Uterus (tissue), 4 donors: Measurements from ENCODE around the gene GABARAPL2. TPM values are rescaled to one million over a fixed set of nuclear protein-coding genes. Genes with fewer than 3 reads are reported as not detected.

Experiments used
- DNase-seq, 2 donors: peaks; one replicate each; pipeline ENCODE4 v3.0.0-alpha.2; 2019 to 2020
- H3K27ac ChIP-seq, 2 donors: fragments of 200-600 bp; sonication (generic); 1 replicate in 1 of 2; 2 replicates in 1 of 2; pipeline ENCODE4 v1.5.1; 2016 to 2018
- H3K27me3 ChIP-seq, 2 donors: fragments of 200-600 bp; sonication (generic); one replicate each; pipeline ENCODE4 v1.5.1; 2018 to 2019; ENCODE audit warnings: control low read depth in 1 of 2
- H3K36me3 ChIP-seq, 2 donors: fragments of 200-600 bp; sonication (generic); one replicate each; pipeline ENCODE4 v1.5.1; 2019; ENCODE audit warnings: control low read depth in 1 of 2
- H3K4me1 ChIP-seq, 2 donors: fragments of 200-600 bp; sonication (generic); one replicate each; pipeline ENCODE4 v1.5.1; 2018 to 2019; ENCODE audit warnings: control low read depth in 1 of 2
- H3K4me3 ChIP-seq, 2 donors: fragments of 200-600 bp; sonication (generic); 1 replicate in 1 of 2; 2 replicates in 1 of 2; pipeline ENCODE4 v1.5.1; 2018 to 2019; ENCODE audit warnings: mild to moderate bottlenecking in 1 of 2
- H3K9me3 ChIP-seq, 2 donors: fragments of 200-600 bp; sonication (generic); one replicate each; pipeline ENCODE4 v1.5.1; 2019; ENCODE audit warnings: control low read depth in 1 of 2
- POLR2A ChIP-seq, 2 donors: fragments of 450-650 bp; IDR thresholded peaks; one replicate each; pipeline ENCODE4 v1.6.1; 2016; ENCODE audit warnings: antibody characterized with exemption in 2 of 2, mild to moderate bottlenecking in 1 of 2, moderate library complexity in 1 of 2
- intact Hi-C: fragments of 100-400 bp; cut with DNase I; formaldehyde crosslinking; loops from one replicate; pipeline ENCODE4 v1.15.1; 2023; ENCODE audit warnings: low total_unique reads
- total RNA-seq, 4 donors: library from RNA; depleted of rRNA in 3 of 4; stranded (reverse); fragments of >200 nt in 3 of 4; gene quantifications; one replicate each; pipeline versions ENCODE4 v1.1.0 to v1.2.4, GENCODE V29; 2014 to 2023
- TF ChIP-seq, protein P1 (sequence below), 4 experiments: fragments of 200-600 bp in 2 of 4; fragments of 450-650 bp in 2 of 4; sonication (generic) in 2 of 4; IDR thresholded peaks; one replicate each; pipeline ENCODE4 v1.5.1; 2016 to 2019; ENCODE audit warnings: antibody characterized with exemption in 4 of 4, mild to moderate bottlenecking in 2 of 4, moderate library complexity in 1 of 4
- donor health status: DM: yes; HTN: yes; CAD: no.

The GABARAPL2 gene
- total RNA-seq, 4 donors from 2014 or later, result 19.0 to 95.9 (median 79.5) TPM

DNA sequence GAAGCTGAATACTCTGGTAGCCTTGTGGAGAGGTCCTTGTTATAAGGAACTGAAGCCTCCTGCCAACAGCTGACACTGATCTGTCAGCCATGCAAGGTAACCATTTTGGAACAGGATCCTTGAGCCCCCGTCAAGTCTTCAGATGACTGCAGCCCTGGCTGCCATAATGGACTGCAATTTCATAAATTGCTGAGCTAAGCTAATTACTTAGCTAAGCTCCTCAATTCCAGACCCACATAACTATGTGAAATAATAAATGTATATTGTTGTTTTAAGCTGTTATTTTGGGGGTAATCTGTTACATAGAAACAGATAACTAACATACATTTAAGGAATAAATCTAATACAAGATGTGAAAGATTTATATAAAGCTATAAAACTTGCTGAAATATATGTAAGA, 40.3 kb downstream of the GABARAPL2 start:
- Histone ChIP-seq H3K4me1 (no peaks in the 10 kb centered on the region), H3K4me3 (no peak overlapping the region), H3K27me3 (no peaks in the 10 kb centered on the region), H3K27ac (no peak overlapping the region), H3K9me3 (no peaks in the 10 kb centered on the region), H3K36me3 (no peaks in the 10 kb centered on the region)
- TF ChIP-seq, protein P1, sequence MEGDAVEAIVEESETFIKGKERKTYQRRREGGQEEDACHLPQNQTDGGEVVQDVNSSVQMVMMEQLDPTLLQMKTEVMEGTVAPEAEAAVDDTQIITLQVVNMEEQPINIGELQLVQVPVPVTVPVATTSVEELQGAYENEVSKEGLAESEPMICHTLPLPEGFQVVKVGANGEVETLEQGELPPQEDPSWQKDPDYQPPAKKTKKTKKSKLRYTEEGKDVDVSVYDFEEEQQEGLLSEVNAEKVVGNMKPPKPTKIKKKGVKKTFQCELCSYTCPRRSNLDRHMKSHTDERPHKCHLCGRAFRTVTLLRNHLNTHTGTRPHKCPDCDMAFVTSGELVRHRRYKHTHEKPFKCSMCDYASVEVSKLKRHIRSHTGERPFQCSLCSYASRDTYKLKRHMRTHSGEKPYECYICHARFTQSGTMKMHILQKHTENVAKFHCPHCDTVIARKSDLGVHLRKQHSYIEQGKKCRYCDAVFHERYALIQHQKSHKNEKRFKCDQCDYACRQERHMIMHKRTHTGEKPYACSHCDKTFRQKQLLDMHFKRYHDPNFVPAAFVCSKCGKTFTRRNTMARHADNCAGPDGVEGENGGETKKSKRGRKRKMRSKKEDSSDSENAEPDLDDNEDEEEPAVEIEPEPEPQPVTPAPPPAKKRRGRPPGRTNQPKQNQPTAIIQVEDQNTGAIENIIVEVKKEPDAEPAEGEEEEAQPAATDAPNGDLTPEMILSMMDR (IDR thresholded peaks at IDR 0.05), result no peak
- TF ChIP-seq POLR2A (IDR thresholded peaks at IDR 0.05), result no peak
- DNase-seq, result no peak
- intact Hi-C loops, result no loop called here

DNA sequence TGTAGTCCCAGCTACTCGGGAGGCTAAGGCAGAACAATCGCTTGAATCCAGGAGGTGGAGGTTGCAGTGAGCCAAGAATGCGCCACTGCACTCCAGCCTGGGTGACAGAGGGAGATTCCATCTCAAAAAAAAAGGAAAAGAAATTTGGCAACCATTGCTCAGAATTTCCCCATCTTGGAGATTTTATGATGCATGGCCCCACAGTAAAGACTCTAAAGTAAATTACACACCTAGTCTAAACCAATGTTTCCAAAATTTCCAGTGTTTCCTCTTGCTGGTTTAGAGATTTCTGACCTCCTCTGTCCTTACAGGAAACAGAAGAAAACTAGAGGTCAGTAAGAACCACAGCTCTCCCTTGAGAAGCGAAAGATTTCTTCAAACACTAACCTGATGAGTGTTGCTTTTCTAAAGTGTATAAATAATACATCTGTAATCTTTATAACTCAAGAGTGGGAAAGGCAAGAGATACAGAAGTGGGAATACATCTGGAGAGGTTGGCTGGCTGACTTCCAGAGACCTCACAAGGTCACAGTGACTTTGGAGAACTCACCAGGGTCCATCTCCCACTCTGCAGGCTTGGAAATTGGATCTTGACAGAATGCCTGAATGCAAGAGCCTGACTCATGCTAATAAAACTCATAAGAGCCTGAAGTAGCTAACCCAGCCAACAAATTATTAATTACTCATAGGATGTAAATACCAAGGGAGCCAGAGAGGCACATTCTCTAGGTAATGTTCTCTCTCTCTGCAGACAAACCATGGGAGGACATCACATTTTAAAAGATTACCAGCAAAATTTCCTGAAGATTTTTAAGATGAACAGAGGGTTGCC, 48.1 kb downstream of the GABARAPL2 start:
- no peak for TF ChIP-seq POLR2A (IDR thresholded peaks at IDR 0.05)
- TF ChIP-seq, protein P1 (IDR thresholded peaks at IDR 0.05), result no peak
- no peaks in the 10 kb centered on the region for H3K27me3 ChIP-seq
- H3K4me3 ChIP-seq, result no peak overlapping the region
- no peaks in the 10 kb centered on the region for H3K36me3 ChIP-seq
- H3K4me1 ChIP-seq, result no peaks in the 10 kb centered on the region
- no peak overlapping the region for H3K27ac ChIP-seq
- DNase-seq, result no peak
- intact Hi-C loops, result no loop called here
- H3K9me3 ChIP-seq, result no peaks in the 10 kb centered on the region

DNA sequence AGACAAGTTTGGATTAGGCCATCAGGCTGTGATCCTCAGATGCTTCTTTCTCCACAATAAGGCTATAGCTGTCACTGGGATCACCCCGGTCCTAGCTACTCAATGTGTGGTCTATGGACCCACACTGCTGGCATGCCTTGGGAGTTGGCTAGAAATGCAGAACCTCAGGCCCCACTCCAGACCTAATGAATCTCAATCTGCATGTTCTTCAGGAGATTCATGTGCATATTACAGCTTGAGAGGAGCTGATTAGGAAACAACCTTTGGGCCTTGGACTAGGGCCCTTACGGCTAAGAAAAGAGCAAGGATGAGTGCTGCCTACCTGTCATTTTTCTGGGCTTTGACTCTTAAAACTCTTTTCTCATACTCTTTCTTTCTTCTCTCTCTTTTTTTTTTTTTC, 49.4 kb downstream of the GABARAPL2 start:
- Histone ChIP-seq H3K27me3 (no peaks in the 10 kb centered on the region), H3K36me3 (no peaks in the 10 kb centered on the region), H3K4me1 (no peaks in the 10 kb centered on the region), H3K27ac (no peak overlapping the region), H3K9me3 (no peaks in the 10 kb centered on the region), H3K4me3 (no peak overlapping the region)
- TF ChIP-seq, protein P1 (IDR thresholded peaks at IDR 0.05), result no peak
- no peak for DNase-seq
- intact Hi-C loops, result no loop called here

DNA sequence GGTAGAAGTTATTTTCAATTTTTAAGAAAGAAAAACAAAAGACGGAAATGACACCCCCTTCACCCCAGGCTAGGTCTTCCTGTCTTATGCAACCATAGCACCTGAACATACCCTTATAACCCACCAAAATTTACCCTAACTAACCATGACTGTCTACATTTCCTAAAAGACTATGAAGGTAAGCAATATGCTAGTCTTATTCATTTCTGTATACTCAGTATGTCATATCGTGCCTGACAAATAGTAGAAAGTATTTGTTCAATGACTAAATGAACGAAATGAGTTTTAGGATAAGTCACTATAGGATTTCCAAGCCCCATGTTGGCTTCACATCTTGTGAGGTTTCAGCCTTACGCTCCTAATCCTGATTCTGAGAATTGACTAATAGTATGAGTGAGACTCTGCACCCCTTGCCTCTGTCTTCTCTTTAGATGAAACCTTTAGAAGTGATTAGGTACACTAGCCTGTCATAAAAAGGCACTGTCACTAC, 50.4 kb downstream of the GABARAPL2 start:
- intact Hi-C loops, result no loop called here

DNA sequence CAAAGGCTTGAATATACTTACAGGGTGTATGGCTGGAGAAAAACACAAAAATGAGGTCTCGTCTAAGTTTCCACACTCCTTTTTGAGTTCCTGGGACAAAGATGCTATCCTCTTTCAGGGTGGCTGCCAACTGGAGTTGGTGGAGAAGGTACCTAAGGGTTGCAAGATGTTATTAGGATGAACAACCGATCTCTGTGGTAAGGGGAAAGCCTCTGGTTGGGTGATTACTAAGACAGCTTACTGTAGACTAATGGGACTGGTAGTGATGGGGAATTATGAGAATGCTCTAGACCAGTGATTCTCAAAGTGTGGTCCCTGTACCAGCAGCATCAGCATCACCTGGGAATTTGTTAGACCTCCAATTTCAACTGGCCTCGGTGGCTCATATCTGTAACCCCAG, 50.9 kb downstream of the GABARAPL2 start:
- TF ChIP-seq, protein P1 (IDR thresholded peaks at IDR 0.05), result no peak
- H3K36me3 ChIP-seq, result no peaks in the 10 kb centered on the region
- H3K27ac ChIP-seq, result no peak overlapping the region
- no peak overlapping the region for H3K4me3 ChIP-seq
- no peaks in the 10 kb centered on the region for H3K9me3 ChIP-seq
- intact Hi-C loops, result no loop called here
- no peaks in the 10 kb centered on the region for H3K27me3 ChIP-seq
- H3K4me1 ChIP-seq, result no peaks in the 10 kb centered on the region
- no peak for DNase-seq

More for the DNA sequence above, 50.4 kb downstream of the GABARAPL2 start:
- Histone ChIP-seq H3K27me3 (no peaks in the 10 kb centered on the region), H3K4me1 (no peaks in the 10 kb centered on the region), H3K4me3 (no peak overlapping the region), H3K9me3 (no peaks in the 10 kb centered on the region), H3K36me3 (no peaks in the 10 kb centered on the region), H3K27ac (no peak overlapping the region)
- no peak for DNase-seq
- TF ChIP-seq, protein P1 (IDR thresholded peaks at IDR 0.05), result no peak
